Adrenal gland (tissue), 12 donors: ENCODE results near the gene IDH2. TPM values are rescaled to one million over a fixed set of nuclear protein-coding genes. Genes with fewer than 3 reads are reported as not detected.

Experiments
- DNase-seq, 7 donors: peaks; one replicate each; pipeline ENCODE4 v3.0.0-alpha.2; 2019 to 2020
- H3K27ac ChIP-seq, 5 donors: fragments of 200-600 bp; sonication (generic) in 4 of 5; 1 replicate in 3 of 5; 2 replicates in 2 of 5; pipeline versions ENCODE4 v1.5.1 to v1.8.0; 2016 to 2020; ENCODE audit warnings: mild to moderate bottlenecking in 1 of 5
- H3K27me3 ChIP-seq: fragments of 200-600 bp; 2 replicates; pipeline ENCODE4 v1.8.0; 2021
- H3K36me3 ChIP-seq, 2 donors: fragments of 200-600 bp; replicated peaks in 1 of 2; 1 replicate in 1 of 2; 2 replicates in 1 of 2; pipeline versions ENCODE4 v1.5.1 to v1.8.0; 2018 to 2022
- H3K4me1 ChIP-seq, 2 donors: fragments of 200-600 bp; replicated peaks in 1 of 2; 1 replicate in 1 of 2; 2 replicates in 1 of 2; pipeline versions ENCODE4 v1.5.1 to v1.8.0; 2018 to 2021
- H3K4me3 ChIP-seq, 4 donors: fragments of 200-600 bp; sonication (generic) in 3 of 4; one replicate each; pipeline ENCODE4 v1.5.1; 2016 to 2018
- H3K9me3 ChIP-seq, 3 donors: fragments of 200-600 bp; sonication (generic) in 1 of 3; replicated peaks in 1 of 3; 1 replicate in 2 of 3; 2 replicates in 1 of 3; pipeline versions ENCODE4 v1.5.1 to v1.8.0; 2016 to 2021
- POLR2A ChIP-seq, 2 donors: fragments of 450-650 bp; IDR thresholded peaks; one replicate each; pipeline ENCODE4 v1.6.1; 2017; ENCODE audit warnings: antibody characterized with exemption in 2 of 2, mild to moderate bottlenecking in 2 of 2, moderate library complexity in 1 of 2
- WGBS, 4 donors: extraction: QIAGEN DNeasy Blood & Tissue Kit in 2 of 4; methylation state at CpG; one replicate each; pipeline versions ENCODE4 v1.1.5 to v1.1.7; 2013 to 2017; 5-methylcytosine and 5-hydroxymethylcytosine counted together
- intact Hi-C, 2 donors: fragments of 100-400 bp; cut with DNase I; formaldehyde crosslinking; loops; one replicate each; pipeline versions ENCODE4 v1.14.1 to v1.15.0; 2022 to 2023
- polyA plus RNA-seq, 3 donors: library from polyadenylated mRNA; stranded (reverse); fragments of 200-250 nt in 2 of 3; fragments of 350-450 nt in 1 of 3; fragmentation: Illumina TruSeq in 1 of 3; extraction: RNeasy Lipid Tissue Mini Kit (QIAGEN cat#74804) in 1 of 3; gene quantifications; one replicate each; pipeline ENCODE4 v1.2.3, GENCODE V29; 2013 to 2014
- total RNA-seq, 9 donors: library from RNA; depleted of rRNA in 4 of 9; stranded (reverse); fragments of >200 nt in 4 of 9; fragments of 120-200 nt in 1 of 9; fragmentation: NEBNext Ultra II Directional in 1 of 9; extraction: Animal tissue kit (Norgen Biotek cat#: 25700) in 1 of 9; gene quantifications; one replicate each; pipeline versions ENCODE4 v1.1.0 to v1.2.4, GENCODE V29; 2013 to 2023
- TF ChIP-seq, protein P1 (sequence below), 6 experiments: fragments of 450-650 bp in 4 of 6; fragments of 200-600 bp in 2 of 6; sonication (generic) in 1 of 6; IDR thresholded peaks; 1 replicate in 5 of 6; 2 replicates in 1 of 6; pipeline versions ENCODE4 v1.5.1 to v1.8.0; 2016 to 2021; ENCODE audit warnings: antibody characterized with exemption in 6 of 6, mild to moderate bottlenecking in 2 of 6, moderate library complexity in 1 of 6
- donor health status: healthy with polysubstance abuse.
- donor health status: Bipolar disorder and iron deficiency.
- donor health status: DM: yes; HTN: yes; CAD: no.
- donor health status: DM: no; HTN: no; CAD: no.
- donor health status: DM: no; HTN: no; CAD: no.
- donor health status: DM: yes; HTN: yes; CAD: no.

Gene IDH2
- total and polyA plus RNA-seq, 12 donors, result 10.3 to 33.6 (median 19.3) TPM

DNA sequence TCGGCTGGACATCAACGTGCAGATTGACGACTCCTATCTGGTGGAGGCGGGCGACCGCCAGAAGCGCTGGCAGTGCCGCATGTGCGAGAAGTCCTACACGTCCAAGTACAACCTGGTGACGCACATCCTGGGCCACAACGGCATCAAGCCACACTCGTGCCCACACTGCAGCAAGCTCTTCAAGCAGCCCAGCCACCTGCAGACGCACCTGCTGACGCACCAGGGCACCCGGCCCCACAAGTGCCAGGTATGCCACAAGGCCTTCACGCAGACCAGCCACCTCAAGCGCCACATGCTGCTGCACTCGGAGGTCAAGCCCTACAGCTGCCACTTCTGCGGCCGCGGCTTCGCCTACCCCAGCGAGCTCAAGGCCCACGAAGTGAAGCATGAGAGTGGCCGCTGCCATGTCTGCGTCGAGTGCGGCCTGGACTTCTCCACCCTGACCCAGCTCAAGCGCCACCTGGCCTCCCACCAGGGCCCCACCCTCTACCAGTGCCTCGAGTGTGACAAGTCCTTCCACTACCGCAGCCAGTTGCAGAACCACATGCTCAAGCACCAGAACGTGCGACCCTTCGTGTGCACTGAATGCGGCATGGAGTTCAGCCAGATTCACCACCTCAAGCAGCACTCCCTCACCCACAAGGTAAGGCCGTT, 34.2 kb downstream of the IDH2 start:
- H3K27me3 ChIP-seq, result no peaks in the 10 kb centered on the region
- H3K4me1 ChIP-seq, result peaks cover 9 to 24% of the 10 kb centered on the region in 2 donors
- DNase-seq, result no peak
- WGBS, 4 donors, result 95 to 97% (median 95%) methylated on average over 16 to 37 of the region's 37 CpGs
- TF ChIP-seq, protein P1, sequence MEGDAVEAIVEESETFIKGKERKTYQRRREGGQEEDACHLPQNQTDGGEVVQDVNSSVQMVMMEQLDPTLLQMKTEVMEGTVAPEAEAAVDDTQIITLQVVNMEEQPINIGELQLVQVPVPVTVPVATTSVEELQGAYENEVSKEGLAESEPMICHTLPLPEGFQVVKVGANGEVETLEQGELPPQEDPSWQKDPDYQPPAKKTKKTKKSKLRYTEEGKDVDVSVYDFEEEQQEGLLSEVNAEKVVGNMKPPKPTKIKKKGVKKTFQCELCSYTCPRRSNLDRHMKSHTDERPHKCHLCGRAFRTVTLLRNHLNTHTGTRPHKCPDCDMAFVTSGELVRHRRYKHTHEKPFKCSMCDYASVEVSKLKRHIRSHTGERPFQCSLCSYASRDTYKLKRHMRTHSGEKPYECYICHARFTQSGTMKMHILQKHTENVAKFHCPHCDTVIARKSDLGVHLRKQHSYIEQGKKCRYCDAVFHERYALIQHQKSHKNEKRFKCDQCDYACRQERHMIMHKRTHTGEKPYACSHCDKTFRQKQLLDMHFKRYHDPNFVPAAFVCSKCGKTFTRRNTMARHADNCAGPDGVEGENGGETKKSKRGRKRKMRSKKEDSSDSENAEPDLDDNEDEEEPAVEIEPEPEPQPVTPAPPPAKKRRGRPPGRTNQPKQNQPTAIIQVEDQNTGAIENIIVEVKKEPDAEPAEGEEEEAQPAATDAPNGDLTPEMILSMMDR (IDR thresholded peaks at IDR 0.05), result no peak
- TF ChIP-seq POLR2A (IDR thresholded peaks at IDR 0.05), result no peak
- H3K9me3 ChIP-seq, result no peaks in the 10 kb centered on the region
- peaks cover 0 to 6% of the 10 kb centered on the region in 2 donors for H3K36me3 ChIP-seq
- H3K4me3 ChIP-seq, result no peak overlapping the region
- intact Hi-C loops, result no loop called here
- H3K27ac ChIP-seq, result no peak overlapping the region

DNA sequence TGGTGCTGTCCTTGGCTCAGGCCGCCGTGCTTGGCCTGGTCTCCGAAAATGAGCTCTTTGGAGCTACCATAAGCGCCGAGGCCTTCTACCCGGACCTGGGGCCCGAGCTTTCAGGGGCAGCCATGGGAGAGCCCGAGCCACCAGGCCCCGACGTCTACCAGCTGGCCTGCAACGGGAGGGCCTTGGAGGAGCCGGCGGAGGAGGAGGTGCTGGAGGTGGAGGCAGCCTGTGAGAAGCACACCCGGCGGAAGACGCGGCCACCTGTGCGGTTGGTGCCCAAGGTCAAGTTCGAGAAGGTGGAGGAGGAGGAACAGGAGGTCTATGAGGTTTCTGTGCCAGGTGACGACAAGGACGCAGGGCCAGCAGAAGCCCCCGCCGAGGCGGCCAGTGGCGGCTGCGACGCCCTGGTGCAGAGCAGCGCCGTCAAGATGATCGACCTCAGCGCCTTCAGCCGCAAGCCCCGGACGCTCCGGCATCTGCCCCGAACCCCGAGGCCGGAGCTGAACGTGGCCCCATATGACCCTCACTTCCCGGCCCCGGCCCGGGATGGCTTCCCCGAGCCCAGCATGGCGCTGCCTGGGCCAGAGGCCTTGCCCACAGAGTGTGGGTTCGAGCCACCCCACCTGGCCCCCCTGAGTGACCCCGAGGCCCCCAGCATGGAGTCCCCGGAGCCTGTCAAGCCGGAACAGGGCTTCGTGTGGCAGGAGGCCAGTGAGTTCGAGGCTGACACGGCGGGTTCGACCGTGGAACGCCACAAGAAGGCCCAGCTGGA, 34.9 kb downstream of the IDH2 start:
- DNase-seq, result no peak
- Histone ChIP-seq H3K9me3 (no peaks in the 10 kb centered on the region), H3K4me1 (peaks cover 11 to 31% of the 10 kb centered on the region in 2 donors), H3K27ac (no peak overlapping the region), H3K36me3 (peaks cover 0 to 6% of the 10 kb centered on the region in 2 donors), H3K27me3 (no peaks in the 10 kb centered on the region), H3K4me3 (no peak overlapping the region)
- 90 to 94% (median 92%) methylated on average over 29 to 53 of the region's 55 CpGs for WGBS, 4 donors
- intact Hi-C loops, result no loop called here
- TF ChIP-seq, protein P1 (IDR thresholded peaks at IDR 0.05), result no peak
- TF ChIP-seq POLR2A (IDR thresholded peaks at IDR 0.05), result no peak

DNA sequence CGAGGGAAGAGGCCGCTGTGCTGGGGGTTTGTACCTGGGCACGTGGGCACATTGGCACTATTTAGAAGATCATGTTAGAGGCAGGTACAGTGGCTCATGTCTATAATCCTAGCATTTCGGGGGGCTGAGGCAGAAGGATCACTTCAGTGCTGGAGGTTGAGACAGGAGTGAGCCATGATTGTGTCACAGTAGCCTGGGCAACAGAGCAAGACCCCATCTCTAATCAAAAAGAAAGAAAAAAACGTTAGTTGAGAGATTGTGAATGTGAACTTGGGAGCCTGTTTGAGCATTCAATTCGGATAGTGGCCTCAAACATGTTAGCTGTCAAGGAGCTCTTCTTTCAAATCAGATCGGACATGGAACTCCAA, 36.6 kb downstream of the IDH2 start:
- Histone ChIP-seq H3K36me3 (peaks cover 0 to 6% of the 10 kb centered on the region in 2 donors), H3K27ac (peak overlapping the region in 3 of 5 donors; percentile 48 to 90 (median 70)), H3K9me3 (no peaks in the 10 kb centered on the region), H3K27me3 (no peaks in the 10 kb centered on the region), H3K4me3 (no peak overlapping the region), H3K4me1 (peaks cover 17 to 37% of the 10 kb centered on the region in 2 donors)
- WGBS, 4 donors, result 78 to 86% (median 83%) methylated on average over 6 to 7 of the region's 7 CpGs
- TF ChIP-seq, protein P1 (IDR thresholded peaks at IDR 0.05), result no peak
- TF ChIP-seq POLR2A (IDR thresholded peaks at IDR 0.05), result no peak
- intact Hi-C loops, result no loop called here
- DNase-seq, result no peak

DNA sequence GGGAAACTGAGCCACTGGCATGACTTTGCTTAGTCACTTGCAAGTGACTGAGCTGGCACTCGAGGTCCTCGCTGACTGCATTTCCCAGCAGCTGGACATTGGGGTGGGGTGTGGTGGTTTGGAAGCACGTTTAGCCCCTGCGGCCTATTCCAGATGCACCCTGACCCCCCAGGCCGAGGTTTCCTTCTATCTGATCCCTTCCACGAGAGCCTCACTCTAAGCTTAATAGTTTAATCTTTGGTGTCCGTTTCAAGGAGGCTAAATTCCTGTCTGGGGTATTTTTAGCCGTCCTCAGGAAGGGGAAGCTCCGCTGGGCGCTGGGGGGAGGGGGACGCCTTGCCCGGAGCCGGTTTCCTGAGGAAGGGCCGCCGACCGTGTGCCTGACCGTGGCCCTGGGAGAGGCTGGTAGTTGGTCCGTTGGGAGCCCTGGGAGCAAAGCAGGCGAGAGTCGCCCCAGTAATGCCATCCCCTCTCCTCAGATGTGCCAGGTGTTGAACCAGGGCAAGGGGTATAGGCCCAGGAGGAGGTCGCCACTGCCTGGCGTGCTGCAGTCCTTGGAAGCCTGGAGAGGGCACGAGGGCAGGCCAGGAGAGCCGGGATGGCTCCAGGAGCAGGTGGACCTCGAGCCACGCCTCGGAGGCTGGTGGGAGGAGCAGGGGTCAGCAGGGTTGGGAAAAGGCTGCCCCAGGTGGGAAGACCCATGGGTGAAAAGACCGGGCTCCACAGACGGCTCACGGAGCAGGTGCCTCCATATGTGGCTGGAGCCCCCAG, 37.2 kb downstream of the IDH2 start:
- Histone ChIP-seq H3K9me3 (no peaks in the 10 kb centered on the region), H3K4me1 (peaks cover 13 to 37% of the 10 kb centered on the region in 2 donors), H3K36me3 (peaks cover 0 to 6% of the 10 kb centered on the region in 2 donors), H3K27ac (peak overlapping the region in 4 of 5 donors; percentile 48 to 90 (median 65)), H3K27me3 (no peaks in the 10 kb centered on the region), H3K4me3 (no peak overlapping the region)
- 50 to 67% (median 56%) methylated on average over 21 to 30 of the region's 30 CpGs for WGBS, 4 donors
- intact Hi-C loops, result no loop called here
- TF ChIP-seq POLR2A (IDR thresholded peaks at IDR 0.05), result no peak
- TF ChIP-seq, protein P1 (IDR thresholded peaks at IDR 0.05), result no peak
- peak; percentile 55 to 79 (median 64) for DNase-seq
